Tibial nerve (tissue), 4 donors: ENCODE data around the gene LBH. TPM values are rescaled to one million over a fixed set of nuclear protein-coding genes. Genes with fewer than 3 reads are reported as not detected.

Experiments used
- DNase-seq, 2 donors: peaks; one replicate each; pipeline ENCODE4 v3.0.0-alpha.2; 2019; ENCODE audit warnings: low spot score in 2 of 2
- H3K27ac ChIP-seq, 4 donors: fragments of 200-600 bp; sonication (generic) in 3 of 4; one replicate each; pipeline ENCODE4 v1.5.1; 2017 to 2019; ENCODE audit warnings: mild to moderate bottlenecking in 1 of 4
- H3K27me3 ChIP-seq, 2 donors: fragments of 200-600 bp; sonication (generic) in 1 of 2; one replicate each; pipeline versions ENCODE4 v1.5.1 to v1.6.0; 2017 to 2019
- H3K36me3 ChIP-seq, 3 donors: fragments of 200-600 bp; sonication (generic); one replicate each; pipeline ENCODE4 v1.5.1; 2018 to 2019
- H3K4me1 ChIP-seq, 4 donors: fragments of 200-600 bp; sonication (generic) in 3 of 4; one replicate each; pipeline ENCODE4 v1.5.1; 2017 to 2019
- H3K4me3 ChIP-seq, 4 donors: fragments of 200-600 bp; sonication (generic) in 3 of 4; one replicate each; pipeline ENCODE4 v1.5.1; 2017 to 2019; ENCODE audit warnings: mild to moderate bottlenecking in 1 of 4, moderate library complexity in 1 of 4
- H3K9me3 ChIP-seq, 4 donors: fragments of 200-600 bp; sonication (generic) in 3 of 4; one replicate each; pipeline ENCODE4 v1.5.1; 2017 to 2019
- EP300 ChIP-seq, 2 donors: sonication (generic); formaldehyde crosslinking; IDR thresholded peaks; one replicate each; pipeline ENCODE4 v1.6.1; 2017; ENCODE audit warnings: antibody characterized with exemption in 2 of 2, mild to moderate bottlenecking in 1 of 2
- POLR2A ChIP-seq, 2 donors: fragments of 450-650 bp; IDR thresholded peaks; one replicate each; pipeline ENCODE4 v1.6.1; 2017; ENCODE audit warnings: antibody characterized with exemption in 2 of 2, mild to moderate bottlenecking in 2 of 2, moderate library complexity in 2 of 2
- WGBS, 2 donors: methylation state at CpG; one replicate each; pipeline ENCODE4 v1.1.5; 2018; 5-methylcytosine and 5-hydroxymethylcytosine counted together
- total RNA-seq, 4 donors: library from RNA; depleted of rRNA; stranded (reverse); fragments of >200 nt; gene quantifications; one replicate each; pipeline ENCODE4 v1.1.0, GENCODE V29; 2016
- TF ChIP-seq, protein P1 (sequence below), 5 experiments: fragments of 200-600 bp in 3 of 5; fragments of 450-650 bp in 2 of 5; sonication (generic) in 3 of 5; IDR thresholded peaks; one replicate each; pipeline ENCODE4 v1.5.1; 2016 to 2019; ENCODE audit warnings: antibody characterized with exemption in 5 of 5, mild to moderate bottlenecking in 3 of 5, moderate library complexity in 2 of 5

The LBH gene
- total RNA-seq, 4 donors from 2014 or later = 12.7 to 31.6 (median 21.5) TPM

DNA sequence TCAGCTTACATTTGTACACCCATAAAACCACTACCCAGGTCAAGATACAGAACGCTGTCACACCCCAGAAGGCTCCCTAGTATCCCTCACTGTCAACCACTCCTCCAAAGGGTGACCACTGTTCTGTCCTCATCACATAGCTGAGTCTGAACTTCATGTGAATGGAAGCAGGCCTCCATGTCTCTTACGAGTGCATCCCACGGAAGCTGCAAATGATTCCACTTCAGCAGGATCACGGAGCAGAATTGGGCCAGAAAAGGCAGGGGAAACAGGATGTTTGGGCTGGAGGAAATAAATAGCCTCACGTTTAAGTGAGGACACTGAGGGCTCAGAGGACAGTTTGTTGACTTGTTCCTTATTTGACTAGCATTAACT is 38.4 kb downstream of the LBH start:
- H3K4me3 ChIP-seq = no peak overlapping the region
- no peaks in the 10 kb centered on the region for H3K9me3 ChIP-seq
- H3K27me3 ChIP-seq = no peaks in the 10 kb centered on the region
- H3K27ac ChIP-seq = no peak overlapping the region
- WGBS, 2 donors = 71 to 79% methylated on average over 5 of the region's 5 CpGs
- no peak for DNase-seq
- peaks cover 0 to 22% (median 7%) of the 10 kb centered on the region in 4 donors for H3K4me1 ChIP-seq
- H3K36me3 ChIP-seq = no peaks in the 10 kb centered on the region
- TF ChIP-seq POLR2A (IDR thresholded peaks at IDR 0.05) (no peak), EP300 (IDR thresholded peaks at IDR 0.05) (no peak)

- Histone ChIP-seq H3K36me3 (no peaks in the 10 kb centered on the region), H3K9me3 (no peaks in the 10 kb centered on the region), H3K4me3 (no peak overlapping the region), H3K27ac (no peak overlapping the region), H3K4me1 (peaks cover 0 to 22% (median 7%) of the 10 kb centered on the region in 4 donors), H3K27me3 (no peaks in the 10 kb centered on the region)
- DNase-seq = no peak
- TF ChIP-seq POLR2A (IDR thresholded peaks at IDR 0.05) (no peak), EP300 (IDR thresholded peaks at IDR 0.05) (no peak)
- TF ChIP-seq, protein P1, sequence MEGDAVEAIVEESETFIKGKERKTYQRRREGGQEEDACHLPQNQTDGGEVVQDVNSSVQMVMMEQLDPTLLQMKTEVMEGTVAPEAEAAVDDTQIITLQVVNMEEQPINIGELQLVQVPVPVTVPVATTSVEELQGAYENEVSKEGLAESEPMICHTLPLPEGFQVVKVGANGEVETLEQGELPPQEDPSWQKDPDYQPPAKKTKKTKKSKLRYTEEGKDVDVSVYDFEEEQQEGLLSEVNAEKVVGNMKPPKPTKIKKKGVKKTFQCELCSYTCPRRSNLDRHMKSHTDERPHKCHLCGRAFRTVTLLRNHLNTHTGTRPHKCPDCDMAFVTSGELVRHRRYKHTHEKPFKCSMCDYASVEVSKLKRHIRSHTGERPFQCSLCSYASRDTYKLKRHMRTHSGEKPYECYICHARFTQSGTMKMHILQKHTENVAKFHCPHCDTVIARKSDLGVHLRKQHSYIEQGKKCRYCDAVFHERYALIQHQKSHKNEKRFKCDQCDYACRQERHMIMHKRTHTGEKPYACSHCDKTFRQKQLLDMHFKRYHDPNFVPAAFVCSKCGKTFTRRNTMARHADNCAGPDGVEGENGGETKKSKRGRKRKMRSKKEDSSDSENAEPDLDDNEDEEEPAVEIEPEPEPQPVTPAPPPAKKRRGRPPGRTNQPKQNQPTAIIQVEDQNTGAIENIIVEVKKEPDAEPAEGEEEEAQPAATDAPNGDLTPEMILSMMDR (IDR thresholded peaks at IDR 0.05) = no peak
- 83% methylated on average over 3 of the region's 3 CpGs for WGBS, 2 donors
These were observed 38.8 kb downstream of the LBH start for GRCh38 chr2:30270166-30270565.

GRCh38 chr2:30271301-30271700 is 40.0 kb downstream of the LBH start:
- Histone ChIP-seq H3K4me3 (no peak overlapping the region), H3K36me3 (no peaks in the 10 kb centered on the region), H3K4me1 (peaks cover 0 to 17% (median 6%) of the 10 kb centered on the region in 4 donors), H3K9me3 (no peaks in the 10 kb centered on the region), H3K27me3 (no peaks in the 10 kb centered on the region), H3K27ac (no peak overlapping the region)
- 86 to 89% methylated on average over 5 of the region's 5 CpGs for WGBS, 2 donors
- DNase-seq = no peak
- TF ChIP-seq, protein P1 (IDR thresholded peaks at IDR 0.05) = no peak
- TF ChIP-seq POLR2A (IDR thresholded peaks at IDR 0.05) = no peak
- no peak for TF ChIP-seq EP300 (IDR thresholded peaks at IDR 0.05)

DNA sequence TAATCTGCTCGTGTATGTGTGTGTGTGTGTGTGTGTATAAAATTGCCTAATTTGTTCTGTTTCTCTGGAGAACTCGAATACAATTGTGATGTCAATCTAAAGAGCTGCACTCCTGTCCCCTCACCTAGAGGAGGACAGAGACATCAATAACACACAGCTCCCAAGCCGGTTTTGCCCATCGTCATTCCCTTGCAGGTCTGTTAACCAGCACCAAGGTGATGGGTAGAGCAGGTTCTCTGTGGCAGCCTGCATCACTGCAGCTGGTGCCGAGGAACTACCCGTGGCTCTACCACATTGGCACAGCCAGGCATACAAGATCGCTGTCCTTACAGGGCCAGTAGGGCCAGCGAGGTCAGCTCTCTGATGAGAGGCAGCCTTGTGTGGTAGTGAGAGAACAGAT is 41.0 kb downstream of the LBH start:
- H3K36me3 ChIP-seq = no peaks in the 10 kb centered on the region
- DNase-seq = no peak
- H3K27me3 ChIP-seq = no peaks in the 10 kb centered on the region
- H3K9me3 ChIP-seq = no peaks in the 10 kb centered on the region
- H3K4me1 ChIP-seq = peaks cover 0 to 10% (median 4%) of the 10 kb centered on the region in 4 donors
- H3K4me3 ChIP-seq = no peak overlapping the region
- WGBS, 2 donors = 86 to 91% methylated on average over 8 of the region's 8 CpGs
- TF ChIP-seq EP300 (IDR thresholded peaks at IDR 0.05) (no peak), POLR2A (IDR thresholded peaks at IDR 0.05) (no peak)
- TF ChIP-seq, protein P1 (IDR thresholded peaks at IDR 0.05) = no peak
- H3K27ac ChIP-seq = no peak overlapping the region

DNA sequence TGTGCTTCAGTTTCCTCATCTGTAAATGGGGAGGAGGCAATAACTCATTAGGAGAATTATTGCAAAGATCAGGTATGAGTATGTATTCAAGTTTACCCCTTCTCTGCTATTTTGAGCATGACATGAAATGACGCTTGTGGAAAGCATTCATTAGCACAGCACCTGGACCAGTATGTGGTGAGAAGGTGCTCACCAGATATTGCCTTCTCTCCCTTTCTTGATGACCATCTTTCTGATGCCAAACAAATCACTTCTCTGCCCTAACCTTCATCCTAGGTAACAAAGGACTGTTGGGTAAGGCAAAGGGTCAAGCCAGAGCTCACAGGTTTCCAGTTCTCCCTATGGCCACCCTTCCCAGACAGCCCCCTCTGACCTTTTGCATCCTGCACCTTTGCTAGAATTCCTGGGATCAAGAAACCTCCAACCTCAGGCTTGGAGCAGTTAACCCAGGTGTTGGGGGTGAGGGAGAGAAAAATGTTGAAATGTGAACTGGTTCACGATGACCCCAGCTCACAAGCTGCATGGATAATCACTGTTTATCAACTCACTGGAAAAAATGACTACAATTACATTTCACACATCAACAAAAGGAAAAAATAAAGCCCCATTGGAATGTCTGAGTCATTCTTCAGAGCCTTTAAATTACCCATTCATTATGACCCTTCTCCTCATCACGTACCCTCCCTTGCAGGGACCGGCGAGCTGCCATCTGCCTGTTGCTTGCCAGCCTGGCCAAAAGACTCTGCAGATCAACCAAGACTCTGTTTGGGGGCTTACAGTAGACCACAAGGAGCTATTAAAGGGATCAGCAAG is 41.6 kb downstream of the LBH start:
- TF ChIP-seq EP300 (IDR thresholded peaks at IDR 0.05) = no peak
- TF ChIP-seq, protein P1 (IDR thresholded peaks at IDR 0.05) = no peak
- TF ChIP-seq POLR2A (IDR thresholded peaks at IDR 0.05) = no peak
- 29 to 30% methylated on average over 5 of the region's 5 CpGs for WGBS, 2 donors
- no peak for DNase-seq
- H3K27ac ChIP-seq = no peak overlapping the region
- H3K27me3 ChIP-seq = no peaks in the 10 kb centered on the region
- no peak overlapping the region for H3K4me3 ChIP-seq
- H3K4me1 ChIP-seq = peaks cover 0 to 10% (median 4%) of the 10 kb centered on the region in 4 donors
- no peaks in the 10 kb centered on the region for H3K9me3 ChIP-seq
- no peaks in the 10 kb centered on the region for H3K36me3 ChIP-seq
